IPS-18a (cell line): Measurements from ENCODE around the gene IGDCC3.

Experiments
- H3K27ac ChIP-seq: one replicate; pipeline ENCODE4 v1.5.1; 2013; ENCODE audit warnings: low read length
- H3K27me3 ChIP-seq: one replicate; pipeline ENCODE4 v1.6.1; 2013; ENCODE audit warnings: mild to moderate bottlenecking, low read length; ENCODE audit not compliant: control insufficient read depth, insufficient read depth
- H3K36me3 ChIP-seq: one replicate; pipeline ENCODE4 v1.6.1; 2013; ENCODE audit warnings: low read depth, low read length; ENCODE audit not compliant: control insufficient read depth
- H3K4me1 ChIP-seq: one replicate; pipeline ENCODE4 v1.6.1; 2013; ENCODE audit warnings: low read depth, low read length; ENCODE audit not compliant: control insufficient read depth
- H3K4me3 ChIP-seq: one replicate; pipeline ENCODE4 v1.5.1; 2013; ENCODE audit warnings: low read length
- H3K9ac ChIP-seq: one replicate; pipeline ENCODE4 v1.6.1; 2013; ENCODE audit warnings: mild to moderate bottlenecking, low read length, moderate library complexity
- H3K9me3 ChIP-seq: one replicate; pipeline ENCODE4 v1.6.1; 2013; ENCODE audit warnings: low read depth, low read length; ENCODE audit not compliant: control insufficient read depth

The IGDCC3 gene

DNA sequence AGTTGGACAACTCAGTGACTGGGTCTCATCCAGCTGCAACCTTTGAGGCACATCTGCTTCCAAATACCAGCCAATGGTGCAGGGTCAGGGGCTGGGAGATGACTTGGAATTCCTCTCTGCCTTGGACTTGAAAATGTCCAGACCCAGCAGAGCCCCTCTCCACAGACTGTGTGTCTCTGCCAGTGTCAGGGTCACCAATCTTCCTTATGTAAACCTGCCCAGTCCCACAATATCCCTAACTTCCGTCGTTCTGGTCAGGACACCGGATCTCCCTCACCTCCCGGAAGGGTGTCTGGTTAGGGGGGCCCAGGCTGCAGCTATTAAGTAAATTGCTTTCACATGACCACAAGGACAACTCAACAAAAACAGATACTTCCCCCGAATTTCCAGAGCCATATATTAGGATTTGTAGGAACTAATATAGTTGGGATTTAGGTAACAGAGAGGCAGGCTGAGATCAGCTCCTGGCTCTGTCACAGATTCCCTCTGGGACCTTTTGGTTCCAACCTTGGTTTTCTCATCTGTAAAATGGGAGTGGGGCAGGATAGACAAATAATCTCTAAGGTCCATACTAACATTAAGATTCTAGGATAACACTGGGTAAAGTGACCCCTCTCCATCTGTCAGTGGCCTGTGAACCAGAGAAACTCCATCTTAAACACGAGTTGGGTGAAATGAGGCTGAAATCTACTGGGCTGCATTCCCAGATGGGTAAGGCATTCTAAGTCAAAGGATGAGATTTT is 30.8 kb downstream of the IGDCC3 start:
- Histone ChIP-seq H3K27me3 (no peaks in the 10 kb centered on the region), H3K4me3 (no peak overlapping the region), H3K9ac (no peak overlapping the region), H3K4me1 (no peaks in the 10 kb centered on the region), H3K27ac (no peak overlapping the region), H3K36me3 (no peaks in the 10 kb centered on the region), H3K9me3 (peaks cover 3% of the 10 kb centered on the region)

DNA sequence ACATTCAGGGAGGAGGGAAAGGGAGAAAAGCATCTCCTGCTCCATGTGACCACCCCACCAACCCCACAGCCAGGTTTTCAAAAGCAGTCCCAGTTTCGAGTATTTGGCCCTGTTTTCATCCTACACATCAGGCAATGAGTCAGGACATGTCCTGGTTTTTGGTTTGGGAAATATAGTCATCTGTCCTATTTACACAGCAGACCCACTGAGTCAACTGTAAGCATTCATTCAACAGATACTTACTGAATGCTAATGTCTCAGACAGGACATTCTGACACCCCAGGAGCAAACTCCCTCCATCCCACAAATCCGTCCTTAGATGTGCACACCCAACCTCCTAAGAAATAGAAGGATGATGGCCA is 32.9 kb downstream of the IGDCC3 start:
- no peak overlapping the region for H3K27ac ChIP-seq
- H3K4me3 ChIP-seq: no peak overlapping the region
- H3K4me1 ChIP-seq: peaks cover 6% of the 10 kb centered on the region
- no peak overlapping the region for H3K9ac ChIP-seq
- no peaks in the 10 kb centered on the region for H3K36me3 ChIP-seq
- no peaks in the 10 kb centered on the region for H3K27me3 ChIP-seq
- no peaks in the 10 kb centered on the region for H3K9me3 ChIP-seq

DNA sequence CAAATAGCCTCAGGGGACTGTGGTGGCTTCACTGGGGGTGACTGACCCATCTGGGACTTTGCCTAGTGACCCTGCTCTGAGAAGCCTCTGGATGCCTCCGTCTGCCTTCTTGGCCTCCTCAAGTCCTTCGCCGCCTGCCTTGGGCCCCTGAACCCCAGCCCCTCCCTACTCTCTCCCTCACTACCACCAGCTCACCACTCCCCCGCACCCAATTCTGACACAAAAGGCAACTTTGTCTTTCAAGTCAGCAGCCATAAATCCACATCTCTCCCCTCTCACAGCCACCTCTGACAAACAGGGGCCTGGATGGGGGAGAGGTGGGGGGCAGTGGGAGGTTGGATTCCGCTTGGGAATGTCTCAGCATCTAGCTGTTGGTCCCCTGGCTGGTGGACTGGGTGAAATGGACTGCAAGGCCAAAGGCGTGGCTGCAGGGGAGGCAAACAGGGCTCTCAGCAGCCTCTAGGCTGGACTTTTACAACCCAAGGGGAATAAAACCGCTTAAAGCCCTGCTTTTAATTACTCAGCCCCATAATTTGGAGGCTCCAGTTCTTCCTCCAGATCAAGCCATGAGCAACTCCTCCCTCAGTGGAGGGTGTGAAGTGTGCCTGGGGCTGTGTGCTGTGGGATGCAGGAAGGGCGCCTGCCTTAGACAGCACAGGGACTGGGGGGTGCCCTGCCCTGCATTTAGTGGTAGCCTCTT is 33.4 kb downstream of the IGDCC3 start:
- H3K9ac ChIP-seq: no peak overlapping the region
- H3K27me3 ChIP-seq: no peaks in the 10 kb centered on the region
- H3K4me1 ChIP-seq: peaks cover 10% of the 10 kb centered on the region

DNA sequence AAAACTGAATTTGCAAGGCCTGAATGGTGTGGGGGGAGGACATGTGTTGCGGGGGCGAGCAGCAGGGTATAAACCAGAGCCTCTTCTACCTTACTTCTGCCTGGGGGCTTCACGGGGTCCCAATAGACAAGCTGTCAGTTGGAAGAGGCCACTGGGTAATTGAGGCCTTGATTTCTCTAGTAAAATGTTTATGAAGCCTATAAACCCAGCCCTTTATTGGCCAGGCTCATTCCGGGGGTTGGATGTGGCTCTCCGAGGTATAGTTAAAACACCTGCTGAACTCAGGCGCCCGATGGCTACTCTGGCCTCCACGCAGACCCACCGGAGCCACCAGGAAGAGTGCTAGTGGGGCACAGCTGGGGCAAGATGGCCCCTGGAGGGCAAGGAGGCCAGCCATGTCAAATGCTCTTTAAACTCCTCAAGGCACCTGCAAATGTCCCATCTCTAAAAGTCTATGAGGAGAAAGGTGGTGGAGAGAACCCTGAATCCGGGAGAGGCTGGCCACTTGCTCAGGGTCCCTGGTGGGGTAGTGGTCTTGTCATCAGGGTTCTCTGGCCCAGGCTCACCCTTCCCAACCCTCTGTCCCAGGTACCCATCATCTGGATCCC is 34.3 kb downstream of the IGDCC3 start:
- Histone ChIP-seq H3K9ac (no peak overlapping the region), H3K36me3 (no peaks in the 10 kb centered on the region), H3K27me3 (no peaks in the 10 kb centered on the region), H3K9me3 (no peaks in the 10 kb centered on the region), H3K4me3 (no peak overlapping the region), H3K4me1 (peaks cover 10% of the 10 kb centered on the region), H3K27ac (no peak overlapping the region)

More for the DNA sequence above, 33.4 kb downstream of the IGDCC3 start:
- H3K27ac ChIP-seq: no peak overlapping the region
- no peak overlapping the region for H3K4me3 ChIP-seq
- no peaks in the 10 kb centered on the region for H3K9me3 ChIP-seq
- H3K36me3 ChIP-seq: no peaks in the 10 kb centered on the region

DNA sequence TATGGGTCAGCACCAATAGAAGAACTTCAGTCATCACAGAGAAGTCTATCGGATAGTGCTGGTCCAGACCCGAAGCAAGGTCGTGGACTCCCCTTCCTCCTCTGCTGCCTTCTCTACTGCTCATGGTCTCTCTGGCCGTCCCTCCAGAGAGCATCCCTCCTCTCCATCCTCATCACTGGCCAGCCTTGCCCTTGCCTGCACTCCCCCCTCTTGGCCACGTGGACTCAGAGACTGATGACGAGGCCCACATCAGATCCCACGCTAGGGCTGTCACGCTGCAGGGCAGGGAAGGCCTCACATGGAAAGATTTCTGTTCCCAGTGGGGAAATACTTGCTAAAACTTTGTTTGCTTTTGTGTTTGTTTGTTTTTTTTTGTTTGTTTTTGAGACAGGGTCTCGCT is 35.3 kb downstream of the IGDCC3 start:
- Histone ChIP-seq H3K27ac (no peak overlapping the region), H3K9ac (no peak overlapping the region), H3K36me3 (no peaks in the 10 kb centered on the region), H3K9me3 (no peaks in the 10 kb centered on the region), H3K27me3 (no peaks in the 10 kb centered on the region), H3K4me3 (no peak overlapping the region), H3K4me1 (peaks cover 19% of the 10 kb centered on the region)

DNA sequence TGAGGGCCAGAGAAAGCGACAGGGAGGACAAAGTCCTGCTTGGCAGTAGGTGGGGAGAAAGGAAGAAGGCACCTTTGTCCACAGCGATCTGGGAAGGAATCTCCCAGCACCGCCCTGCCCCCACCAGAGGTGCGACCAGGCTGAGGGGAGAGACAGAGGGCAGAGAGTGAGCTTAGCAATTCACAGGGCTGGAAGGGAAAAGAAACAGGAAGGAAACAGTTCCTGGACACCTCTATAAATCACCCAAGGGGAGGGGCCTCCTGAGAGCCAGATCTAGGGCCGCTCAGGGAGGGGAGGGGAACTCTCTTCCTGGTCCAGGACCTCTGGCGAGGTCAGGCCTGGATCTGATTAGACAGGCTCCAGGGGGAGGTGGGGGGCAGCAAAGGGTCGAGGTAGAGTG is 37.9 kb downstream of the IGDCC3 start:
- Histone ChIP-seq H3K9me3 (no peaks in the 10 kb centered on the region), H3K4me3 (no peak overlapping the region), H3K36me3 (no peaks in the 10 kb centered on the region), H3K4me1 (peaks cover 35% of the 10 kb centered on the region), H3K9ac (no peak overlapping the region), H3K27me3 (no peaks in the 10 kb centered on the region), H3K27ac (no peak overlapping the region)

DNA sequence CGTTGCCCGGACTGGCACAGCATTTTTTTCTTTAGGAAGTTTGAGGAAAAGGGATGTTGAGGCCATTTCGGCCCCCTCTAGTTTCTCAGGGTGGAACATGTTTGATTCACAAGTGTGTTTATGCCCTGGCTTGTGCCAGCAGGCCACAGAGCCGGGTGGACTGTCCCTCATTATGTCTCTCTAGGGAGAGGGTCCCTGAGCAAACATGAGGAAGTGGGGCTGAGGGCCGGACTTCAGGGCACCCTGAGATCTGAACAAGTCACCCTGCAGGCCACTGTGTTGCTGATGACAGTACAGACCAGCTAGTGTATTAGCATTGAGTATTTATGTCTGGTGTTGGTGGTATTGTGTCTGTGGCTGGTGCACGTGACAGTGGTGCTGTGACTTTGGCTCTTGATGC is 38.4 kb downstream of the IGDCC3 start:
- Histone ChIP-seq H3K36me3 (no peaks in the 10 kb centered on the region), H3K4me3 (no peak overlapping the region), H3K27ac (no peak overlapping the region), H3K27me3 (no peaks in the 10 kb centered on the region), H3K9me3 (no peaks in the 10 kb centered on the region), H3K4me1 (peaks cover 40% of the 10 kb centered on the region), H3K9ac (no peak overlapping the region)

DNA sequence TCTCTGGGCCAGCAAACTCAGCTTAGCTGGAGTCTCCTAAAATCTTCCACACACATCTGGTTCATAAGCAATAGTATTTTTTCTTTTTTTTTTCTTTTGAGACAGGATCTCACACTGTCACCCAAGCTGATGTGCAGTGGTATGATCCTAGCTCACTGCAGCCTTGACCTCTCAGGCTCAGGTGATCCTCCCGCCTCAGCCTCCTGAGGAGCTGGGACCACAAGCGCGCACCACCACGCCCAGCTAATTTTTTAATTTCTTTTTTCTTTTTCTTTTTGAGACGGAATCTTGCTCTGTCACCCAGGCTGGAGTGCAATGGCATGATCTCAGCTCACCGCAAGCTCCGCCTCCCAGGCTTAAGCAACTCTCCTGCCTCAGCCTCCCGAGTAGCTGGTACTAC is 39.0 kb downstream of the IGDCC3 start:
- Histone ChIP-seq H3K36me3 (no peaks in the 10 kb centered on the region), H3K9ac (no peak overlapping the region), H3K27me3 (no peaks in the 10 kb centered on the region), H3K9me3 (no peaks in the 10 kb centered on the region), H3K4me3 (no peak overlapping the region), H3K4me1 (peaks cover 46% of the 10 kb centered on the region), H3K27ac (no peak overlapping the region)

DNA sequence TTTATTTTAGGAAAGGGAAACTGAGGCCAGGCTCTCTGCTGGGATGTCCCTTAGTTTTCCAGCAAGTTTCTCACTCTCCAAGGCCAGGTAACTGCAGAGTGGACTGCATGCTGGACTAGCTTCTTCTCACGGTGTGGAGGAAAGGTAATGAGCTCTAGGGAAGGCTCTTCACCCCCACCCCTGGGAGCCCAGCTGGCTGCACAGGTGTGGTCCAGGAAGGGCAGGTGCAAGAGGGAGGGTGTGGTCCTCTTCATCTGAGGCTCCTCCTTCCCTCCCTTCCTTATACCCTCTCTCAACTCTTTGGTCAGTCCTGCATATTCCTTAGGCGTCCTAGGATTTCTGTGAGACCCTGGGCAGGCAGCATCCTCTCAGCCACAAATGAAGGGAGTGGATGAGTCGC is 39.4 kb downstream of the IGDCC3 start:
- Histone ChIP-seq H3K9me3 (no peaks in the 10 kb centered on the region), H3K4me3 (no peak overlapping the region), H3K27me3 (no peaks in the 10 kb centered on the region), H3K27ac (no peak overlapping the region), H3K4me1 (peaks cover 50% of the 10 kb centered on the region), H3K9ac (no peak overlapping the region), H3K36me3 (no peaks in the 10 kb centered on the region)

DNA sequence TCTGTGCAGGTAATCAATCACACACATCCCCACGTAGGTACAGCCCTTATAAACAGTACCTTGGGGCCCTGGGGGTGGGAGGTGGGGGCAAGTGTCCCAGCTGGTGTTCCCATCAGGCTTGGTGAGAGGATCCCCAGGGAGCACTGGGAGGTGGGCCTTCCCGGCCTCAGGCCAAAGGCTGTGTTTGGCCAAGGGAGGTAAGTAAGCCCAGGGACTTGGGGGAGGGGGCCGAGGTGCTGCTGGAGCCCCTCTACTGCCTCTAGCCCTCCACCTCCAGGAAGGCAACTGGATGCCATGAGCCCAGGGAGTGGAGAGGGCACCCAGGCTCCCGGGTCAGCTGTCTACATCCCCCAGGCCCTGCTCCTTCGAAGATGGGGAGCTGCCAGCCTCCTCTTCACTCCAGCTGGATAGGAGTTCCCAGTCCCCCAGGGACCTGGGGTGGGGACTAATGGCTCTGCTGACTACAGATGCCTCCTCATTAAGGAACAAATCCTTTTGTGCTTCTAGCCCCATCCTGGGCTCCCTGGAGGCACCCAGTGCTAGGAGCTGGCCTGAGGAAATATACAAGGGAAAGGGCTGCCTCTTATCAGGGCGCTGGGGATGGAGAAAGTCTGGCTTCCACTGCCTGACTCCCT is 40.2 kb downstream of the IGDCC3 start:
- H3K9me3 ChIP-seq: no peaks in the 10 kb centered on the region

GRCh38 chr15:65336493-65337435 is 41.0 kb downstream of the IGDCC3 start:
- Histone ChIP-seq H3K36me3 (peaks cover under 1% of the 10 kb centered on the region), H3K27me3 (no peaks in the 10 kb centered on the region), H3K9ac (no peak overlapping the region), H3K4me3 (no peak overlapping the region), H3K9me3 (no peaks in the 10 kb centered on the region), H3K27ac (no peak overlapping the region), H3K4me1 (peaks cover 50% of the 10 kb centered on the region)

More for the DNA sequence above, 40.2 kb downstream of the IGDCC3 start:
- no peak overlapping the region for H3K9ac ChIP-seq
- H3K36me3 ChIP-seq: no peaks in the 10 kb centered on the region
- H3K4me3 ChIP-seq: no peak overlapping the region
- no peaks in the 10 kb centered on the region for H3K27me3 ChIP-seq
- no peak overlapping the region for H3K27ac ChIP-seq
- H3K4me1 ChIP-seq: peaks cover 50% of the 10 kb centered on the region
